Measurements from ENCODE around the gene SPCS3.

SPCS3 gene

DNA sequence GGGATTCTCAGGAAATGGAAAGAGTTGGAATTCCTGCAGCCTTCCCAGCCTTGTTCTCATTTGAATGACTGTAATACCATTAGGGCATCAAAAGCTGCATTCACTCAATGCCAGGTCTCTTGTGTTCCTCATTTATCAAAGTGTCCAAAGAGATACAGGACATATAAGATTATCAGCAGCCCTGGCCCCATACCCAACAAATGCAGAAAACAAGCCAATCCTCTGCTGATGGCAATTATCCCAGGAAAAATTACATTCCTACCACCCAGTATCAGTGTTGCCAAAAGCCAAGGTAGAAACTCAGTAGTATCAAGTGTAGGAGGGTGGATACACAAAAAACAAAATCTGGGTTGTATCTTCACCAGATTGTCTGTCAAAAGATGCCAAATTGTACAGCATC is 32.2 kb upstream of the SPCS3 start:
- Histone ChIP-seq H3K79me2 (ENCODE audit: insufficient read depth, low read length) (no peaks in the 10 kb centered on the region), H3F3A (ENCODE audit: low read depth) (no peaks in the 10 kb centered on the region), H2AFZ (ENCODE audit: low read length) (no peak overlapping the region), H3K9me2 (replicated peaks; ENCODE audit: low read depth, low read length) (no peaks in the 10 kb centered on the region), H3K9me3 (ENCODE audit: insufficient read depth, low read depth, low read length) (no peaks in the 10 kb centered on the region), H3K27me3 (ENCODE audit: insufficient read depth, low read length, poor library complexity, severe bottlenecking) (no peaks in the 10 kb centered on the region), H3K4me3 (ENCODE audit: low read length, poor library complexity, severe bottlenecking) (no peak overlapping the region), H3K4me2 (ENCODE audit: low read depth, low read length, poor library complexity, severe bottlenecking) (no peak overlapping the region), H3K9ac (ENCODE audit: low read depth, low read length, poor library complexity, severe bottlenecking) (no peak overlapping the region), H3K4me1 (ENCODE audit: insufficient read depth, low read length, poor library complexity, severe bottlenecking) (no peaks in the 10 kb centered on the region), H4K20me1 (ENCODE audit: insufficient read depth, low read length, poor library complexity, severe bottlenecking) (no peaks in the 10 kb centered on the region), H3K36me3 (ENCODE audit: insufficient read depth, low read length) (no peaks in the 10 kb centered on the region)
- no peak for TF ChIP-seq EZH2phosphoT487 (IDR thresholded peaks at IDR 0.05; ENCODE audit: borderline replicate concordance)
- TF ChIP-seq, protein P1, sequence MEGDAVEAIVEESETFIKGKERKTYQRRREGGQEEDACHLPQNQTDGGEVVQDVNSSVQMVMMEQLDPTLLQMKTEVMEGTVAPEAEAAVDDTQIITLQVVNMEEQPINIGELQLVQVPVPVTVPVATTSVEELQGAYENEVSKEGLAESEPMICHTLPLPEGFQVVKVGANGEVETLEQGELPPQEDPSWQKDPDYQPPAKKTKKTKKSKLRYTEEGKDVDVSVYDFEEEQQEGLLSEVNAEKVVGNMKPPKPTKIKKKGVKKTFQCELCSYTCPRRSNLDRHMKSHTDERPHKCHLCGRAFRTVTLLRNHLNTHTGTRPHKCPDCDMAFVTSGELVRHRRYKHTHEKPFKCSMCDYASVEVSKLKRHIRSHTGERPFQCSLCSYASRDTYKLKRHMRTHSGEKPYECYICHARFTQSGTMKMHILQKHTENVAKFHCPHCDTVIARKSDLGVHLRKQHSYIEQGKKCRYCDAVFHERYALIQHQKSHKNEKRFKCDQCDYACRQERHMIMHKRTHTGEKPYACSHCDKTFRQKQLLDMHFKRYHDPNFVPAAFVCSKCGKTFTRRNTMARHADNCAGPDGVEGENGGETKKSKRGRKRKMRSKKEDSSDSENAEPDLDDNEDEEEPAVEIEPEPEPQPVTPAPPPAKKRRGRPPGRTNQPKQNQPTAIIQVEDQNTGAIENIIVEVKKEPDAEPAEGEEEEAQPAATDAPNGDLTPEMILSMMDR (conservative IDR thresholded peaks at IDR 0.05; ENCODE audit: low read length), result no peak

DNA sequence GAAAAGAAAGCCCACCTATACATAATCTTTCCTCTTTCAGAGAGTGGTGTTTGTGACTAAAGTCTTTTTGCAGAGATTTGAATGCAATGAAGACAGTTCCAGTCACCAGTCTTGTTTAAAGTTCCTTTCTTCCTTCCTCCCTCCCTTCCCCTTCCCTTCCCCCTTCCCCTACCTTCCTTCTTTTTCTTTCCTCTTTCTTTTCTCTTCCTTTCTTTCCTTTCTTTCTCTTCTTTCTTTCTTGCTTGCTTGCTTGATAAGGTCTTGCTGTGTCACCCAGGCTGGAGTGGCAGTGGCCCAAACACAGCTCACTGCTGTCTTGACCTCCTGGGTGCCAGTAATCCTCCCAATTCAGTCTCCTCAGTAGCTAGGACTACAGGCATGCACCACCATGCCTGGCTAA is 31.7 kb upstream of the SPCS3 start:
- no peak overlapping the region for H2AFZ ChIP-seq (ENCODE audit: low read length)
- H3K4me2 ChIP-seq (ENCODE audit: low read depth, low read length, poor library complexity, severe bottlenecking), result no peak overlapping the region
- H4K20me1 ChIP-seq (ENCODE audit: insufficient read depth, low read length, poor library complexity, severe bottlenecking), result no peaks in the 10 kb centered on the region
- no peaks in the 10 kb centered on the region for H3K9me3 ChIP-seq (ENCODE audit: insufficient read depth, low read depth, low read length)
- no peaks in the 10 kb centered on the region for H3K79me2 ChIP-seq (ENCODE audit: insufficient read depth, low read length)
- H3K9me2 ChIP-seq (replicated peaks; ENCODE audit: low read depth, low read length), result no peaks in the 10 kb centered on the region
- H3K36me3 ChIP-seq (ENCODE audit: insufficient read depth, low read length), result no peaks in the 10 kb centered on the region
- no peaks in the 10 kb centered on the region for H3F3A ChIP-seq (ENCODE audit: low read depth)
- no peaks in the 10 kb centered on the region for H3K4me1 ChIP-seq (ENCODE audit: insufficient read depth, low read length, poor library complexity, severe bottlenecking)
- no peak overlapping the region for H3K9ac ChIP-seq (ENCODE audit: low read depth, low read length, poor library complexity, severe bottlenecking)
- TF ChIP-seq, protein P1 (conservative IDR thresholded peaks at IDR 0.05; ENCODE audit: low read length), result no peak
- no peak for TF ChIP-seq EZH2phosphoT487 (IDR thresholded peaks at IDR 0.05; ENCODE audit: borderline replicate concordance)
- H3K27me3 ChIP-seq (ENCODE audit: insufficient read depth, low read length, poor library complexity, severe bottlenecking), result no peaks in the 10 kb centered on the region
- H3K4me3 ChIP-seq (ENCODE audit: low read length, poor library complexity, severe bottlenecking), result no peak overlapping the region

DNA sequence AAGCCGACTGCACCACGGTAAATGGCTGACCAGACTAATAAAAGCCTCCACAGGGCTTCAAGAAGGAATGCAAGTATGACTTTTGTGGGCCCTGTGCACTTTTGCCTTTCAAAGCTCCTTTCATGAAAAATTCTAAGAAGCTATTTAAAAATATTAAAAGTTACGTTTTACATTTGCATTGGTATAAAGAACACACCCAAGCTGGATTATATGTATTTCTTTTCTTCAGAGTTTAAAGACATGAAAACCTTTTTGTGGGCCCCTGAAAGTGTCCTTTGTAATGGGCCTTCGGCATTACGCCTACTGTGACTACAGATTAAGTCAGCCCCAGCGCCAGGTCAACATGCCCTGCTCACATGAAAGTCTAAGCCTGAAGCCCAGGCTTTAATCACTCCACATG is 30.2 kb upstream of the SPCS3 start:
- H2AFZ ChIP-seq (ENCODE audit: low read length), result no peak overlapping the region
- no peaks in the 10 kb centered on the region for H4K20me1 ChIP-seq (ENCODE audit: insufficient read depth, low read length, poor library complexity, severe bottlenecking)
- H3K9me3 ChIP-seq (ENCODE audit: insufficient read depth, low read depth, low read length), result no peaks in the 10 kb centered on the region
- no peak overlapping the region for H3K4me2 ChIP-seq (ENCODE audit: low read depth, low read length, poor library complexity, severe bottlenecking)
- no peak overlapping the region for H3K9ac ChIP-seq (ENCODE audit: low read depth, low read length, poor library complexity, severe bottlenecking)
- no peaks in the 10 kb centered on the region for H3K4me1 ChIP-seq (ENCODE audit: insufficient read depth, low read length, poor library complexity, severe bottlenecking)
- no peaks in the 10 kb centered on the region for H3K36me3 ChIP-seq (ENCODE audit: insufficient read depth, low read length)
- H3F3A ChIP-seq (ENCODE audit: low read depth), result no peaks in the 10 kb centered on the region
- no peaks in the 10 kb centered on the region for H3K27me3 ChIP-seq (ENCODE audit: insufficient read depth, low read length, poor library complexity, severe bottlenecking)
- no peaks in the 10 kb centered on the region for H3K9me2 ChIP-seq (replicated peaks; ENCODE audit: low read depth, low read length)
- H3K4me3 ChIP-seq (ENCODE audit: low read length, poor library complexity, severe bottlenecking), result no peak overlapping the region
- H3K79me2 ChIP-seq (ENCODE audit: insufficient read depth, low read length), result no peaks in the 10 kb centered on the region
- no peak for TF ChIP-seq EZH2phosphoT487 (IDR thresholded peaks at IDR 0.05; ENCODE audit: borderline replicate concordance)
- TF ChIP-seq, protein P1 (conservative IDR thresholded peaks at IDR 0.05; ENCODE audit: low read length), result no peak
